Common myeloid progenitor, CD34-positive (primary cell): ENCODE measurements around the gene LRMDA.

Experiments used
- CTCF ChIA-PET: fragments of 350-600 bp; sonication (Branson Sonifier 250); formaldehyde crosslinking; loops from one replicate; lab custom pipeline; 2021; ENCODE audit warnings: antibody characterized with exemption; lab: Charles Lee
- POLR2A ChIA-PET: fragments of 350-600 bp; sonication (Branson Sonifier 250); formaldehyde crosslinking; loops from one replicate; lab custom pipeline; 2021; ENCODE audit warnings: antibody characterized with exemption; lab: Charles Lee
- DNase-seq, 3 donors: peaks; one replicate each; pipeline versions ENCODE4 v3.0.0 to v3.0.0-alpha.2; 2013
- H3K27ac ChIP-seq, 2 experiments: 1 replicate in 1 of 2; 2 replicates in 1 of 2; pipeline ENCODE4 v1.7.0; 2013; ENCODE audit warnings: inconsistent platforms in 2 of 2, low read length in 2 of 2, mild to moderate bottlenecking in 2 of 2, low read depth in 1 of 2, moderate library complexity in 1 of 2; ENCODE audit not compliant: severe bottlenecking in 2 of 2, insufficient read depth in 1 of 2, poor library complexity in 1 of 2
- H3K27me3 ChIP-seq, 5 experiments: replicated peaks in 2 of 5; 1 replicate in 3 of 5; 2 replicates in 2 of 5; pipeline versions ENCODE4 v1.6.1 to v1.7.0; 2013; ENCODE audit warnings: low read length in 4 of 5, mild to moderate bottlenecking in 2 of 5, moderate library complexity in 2 of 5, inconsistent platforms in 1 of 5; ENCODE audit not compliant: insufficient read depth in 5 of 5, control insufficient read depth in 4 of 5
- H3K36me3 ChIP-seq, 4 experiments: 1 replicate in 2 of 4; 2 replicates in 2 of 4; pipeline versions ENCODE4 v1.6.1 to v1.7.0; 2013; ENCODE audit warnings: low read length in 3 of 4, control low read depth in 1 of 4, mild to moderate bottlenecking in 1 of 4; ENCODE audit not compliant: control insufficient read depth in 4 of 4, insufficient read depth in 4 of 4
- H3K4me1 ChIP-seq, 4 experiments: 1 replicate in 3 of 4; 2 replicates in 1 of 4; pipeline versions ENCODE4 v1.6.1 to v1.7.1; 2013; ENCODE audit warnings: low read length in 3 of 4, mild to moderate bottlenecking in 3 of 4, control low read depth in 1 of 4, inconsistent platforms in 1 of 4, moderate library complexity in 1 of 4; ENCODE audit not compliant: control insufficient read depth in 4 of 4, insufficient read depth in 4 of 4; ENCODE audit errors: control extremely low read depth in 1 of 4
- H3K4me3 ChIP-seq, 7 experiments: 1 replicate in 4 of 7; 2 replicates in 3 of 7; pipeline versions ENCODE4 v1.5.1 to v1.7.0; 2013; ENCODE audit warnings: mild to moderate bottlenecking in 7 of 7, low read length in 6 of 7, moderate library complexity in 6 of 7, inconsistent platforms in 2 of 7, low read depth in 2 of 7, control low read depth in 1 of 7; ENCODE audit not compliant: insufficient read depth in 4 of 7, control insufficient read depth in 1 of 7; ENCODE audit errors: extremely low read depth in 1 of 7
- H3K9me3 ChIP-seq, 5 experiments: 1 replicate in 4 of 5; 2 replicates in 1 of 5; pipeline versions ENCODE4 v1.6.1 to v1.7.1; 2013; ENCODE audit warnings: low read length in 4 of 5, mild to moderate bottlenecking in 2 of 5, inconsistent platforms in 1 of 5, low read depth in 1 of 5, moderate library complexity in 1 of 5; ENCODE audit not compliant: control insufficient read depth in 4 of 5, insufficient read depth in 2 of 5; ENCODE audit errors: control extremely low read depth in 1 of 5
- WGBS: methylation state at CpG from one replicate; pipeline ENCODE4 v1.1.5; 2013; ENCODE audit not compliant: insufficient coverage; 5-methylcytosine and 5-hydroxymethylcytosine counted together

LRMDA gene

DNA sequence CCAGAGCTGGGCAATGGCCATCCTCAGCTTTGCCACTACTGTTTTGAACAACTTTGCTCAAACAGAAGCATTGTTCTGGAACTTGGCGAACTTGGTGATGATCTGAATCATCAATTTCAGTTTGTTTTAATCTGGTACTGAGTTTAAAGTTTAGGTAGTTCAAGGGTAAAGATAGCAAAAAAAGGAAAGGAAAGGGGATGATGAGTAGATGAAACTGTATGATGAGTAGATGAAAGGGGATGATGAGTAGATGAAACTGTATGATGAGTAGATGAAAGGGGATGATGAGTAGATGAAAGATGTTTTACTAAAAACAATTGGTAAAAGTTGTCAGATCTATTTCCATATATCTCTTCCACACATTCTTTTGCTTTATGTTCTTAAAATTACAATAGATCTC, 737.0 kb downstream of the LRMDA start:
- 83% methylated on average over 1 of the region's 1 CpG for WGBS
- DNase-seq, result no peak
- H3K27ac ChIP-seq, result no peak overlapping the region

DNA sequence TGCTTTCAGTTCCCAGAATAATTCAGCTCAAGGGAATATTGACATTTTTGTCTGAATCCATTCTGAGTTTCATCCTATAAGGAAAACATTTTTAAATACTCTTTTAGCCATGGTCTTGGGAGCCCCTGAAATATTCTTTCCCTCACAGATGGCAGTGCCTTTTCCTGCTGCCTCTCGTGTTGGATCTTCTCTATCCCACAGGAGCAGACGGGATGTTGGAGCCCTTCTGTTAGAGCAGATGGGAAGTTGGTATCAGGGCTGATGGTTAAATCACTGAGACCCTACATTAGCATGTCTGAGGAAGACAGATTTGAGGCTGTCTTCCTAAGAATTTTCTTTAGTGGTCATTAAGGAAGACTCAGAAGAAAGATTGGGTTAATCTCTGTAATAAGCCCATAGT, 737.8 kb downstream of the LRMDA start:
- no peak overlapping the region for H3K27ac ChIP-seq
- ChIA-PET CTCF (no interaction called here), POLR2A (no interaction called here)
- no peaks in the 10 kb centered on the region for H3K27me3 ChIP-seq
- no peak overlapping the region for H3K4me3 ChIP-seq
- peaks cover 0 to 5% (median 2%) of the 10 kb centered on the region in 4 experiments for H3K4me1 ChIP-seq
- 100% methylated on average over 2 of the region's 2 CpGs for whole genome bisulfite sequencing
- no peaks in the 10 kb centered on the region for H3K36me3 ChIP-seq
- DNase-seq, result no peak
- H3K9me3 ChIP-seq, result peaks cover 0 to 9% (median 0%) of the 10 kb centered on the region in 5 experiments

More for the DNA sequence above, 737.0 kb downstream of the LRMDA start:
- Histone ChIP-seq H3K9me3 (peaks cover 0 to 9% (median 0%) of the 10 kb centered on the region in 5 experiments), H3K4me1 (peaks cover 0 to 5% (median 2%) of the 10 kb centered on the region in 4 experiments), H3K27me3 (no peaks in the 10 kb centered on the region), H3K36me3 (no peaks in the 10 kb centered on the region), H3K4me3 (no peak overlapping the region)
- ChIA-PET POLR2A (interaction anchor here (0.9 kb wide), 1 partner anchor 13 kb away, joined by 4 read pairs; no protein-coding TSS in a partner anchor), CTCF (interaction anchor here (0.5 kb wide), 1 partner anchor 135 kb away, joined by 4 read pairs; no protein-coding TSS in a partner anchor)

DNA sequence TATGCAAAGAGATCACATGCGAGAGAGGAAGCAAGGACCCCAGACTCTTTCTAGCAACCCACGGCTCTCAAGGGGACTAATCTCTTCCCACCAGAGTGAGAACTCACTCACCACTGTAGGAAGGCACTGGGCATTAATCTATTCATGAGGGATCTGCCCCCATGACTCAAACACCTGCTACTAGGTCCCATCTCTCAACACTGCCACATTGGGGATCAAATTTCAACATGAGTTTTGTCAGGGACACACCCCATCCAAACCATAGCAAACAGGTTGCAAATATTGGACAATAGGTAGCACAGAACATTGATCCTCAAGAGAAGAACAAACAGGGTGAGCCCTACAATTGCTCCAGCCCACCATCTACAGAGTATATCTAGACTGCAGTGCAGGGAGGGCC, 740.6 kb downstream of the LRMDA start:
- POLR2A ChIA-PET, result no interaction called here
- no peak overlapping the region for H3K27ac ChIP-seq
- peaks cover 0 to 5% (median 2%) of the 10 kb centered on the region in 4 experiments for H3K4me1 ChIP-seq
- DNase-seq, result no peak
- no peaks in the 10 kb centered on the region for H3K27me3 ChIP-seq
- no peak overlapping the region for H3K4me3 ChIP-seq
- 100% methylated on average over 1 of the region's 2 CpGs for WGBS
- CTCF ChIA-PET, result no interaction called here
- no peaks in the 10 kb centered on the region for H3K9me3 ChIP-seq
- no peaks in the 10 kb centered on the region for H3K36me3 ChIP-seq

DNA sequence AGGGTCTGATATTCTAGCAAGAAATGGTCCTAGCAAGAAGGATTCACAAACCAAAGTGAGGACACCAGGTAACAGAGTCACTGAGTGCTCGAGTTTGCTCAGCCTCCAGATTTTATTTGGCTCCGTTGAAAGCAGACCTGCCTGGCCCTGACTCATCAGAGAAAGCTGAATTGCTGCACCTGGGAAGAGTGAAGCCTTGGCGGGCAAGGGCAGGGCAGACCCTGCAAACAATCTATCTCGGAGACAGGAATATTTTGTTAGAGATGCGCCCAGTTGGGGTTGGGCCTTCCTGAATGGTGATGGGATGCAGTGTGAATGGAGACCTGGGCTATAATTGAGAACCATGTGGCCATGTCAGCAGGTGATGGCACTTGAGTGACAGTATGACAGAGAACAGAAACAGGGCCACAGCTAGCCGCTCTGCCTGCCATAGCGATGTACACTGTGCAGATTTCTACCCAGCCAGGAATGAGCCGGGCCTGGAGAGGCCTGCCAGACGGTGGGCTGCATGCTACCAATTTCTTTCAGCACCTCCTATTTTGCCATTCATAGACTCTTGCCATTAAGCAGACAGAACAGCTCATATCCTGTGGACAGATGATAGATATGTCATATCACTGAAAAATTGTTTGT, 744.2 kb downstream of the LRMDA start:
- DNase-seq, result no peak
- Histone ChIP-seq H3K36me3 (no peaks in the 10 kb centered on the region), H3K27me3 (no peaks in the 10 kb centered on the region), H3K27ac (no peak overlapping the region), H3K4me3 (no peak overlapping the region), H3K9me3 (no peaks in the 10 kb centered on the region), H3K4me1 (no peaks in the 10 kb centered on the region)
- WGBS, result 87% methylated on average over 6 of the region's 9 CpGs
- ChIA-PET CTCF (no interaction called here), POLR2A (no interaction called here)

DNA sequence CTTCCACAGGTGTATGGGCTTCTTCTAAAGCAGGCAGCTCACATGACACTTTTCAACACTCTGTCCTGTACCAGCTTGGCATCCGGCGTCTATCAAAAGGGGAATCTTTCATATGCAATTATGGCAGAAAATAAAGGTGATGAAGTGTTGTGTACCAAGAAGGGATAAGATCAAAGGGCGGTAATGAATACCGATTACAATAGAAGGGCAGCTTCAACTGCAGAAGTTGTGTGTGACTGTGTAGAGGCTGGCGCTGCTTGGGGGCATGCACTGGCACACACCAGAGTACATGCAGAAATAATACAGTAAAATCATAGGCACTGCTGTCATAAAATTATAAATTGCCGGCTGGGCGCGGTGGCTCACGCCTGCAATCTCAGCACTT, 744.7 kb downstream of the LRMDA start:
- no peak for DNase-seq
- Histone ChIP-seq H3K36me3 (no peaks in the 10 kb centered on the region), H3K4me1 (no peaks in the 10 kb centered on the region), H3K4me3 (no peak overlapping the region), H3K27ac (no peak overlapping the region), H3K9me3 (no peaks in the 10 kb centered on the region), H3K27me3 (no peaks in the 10 kb centered on the region)
- WGBS, result 97% methylated on average over 4 of the region's 9 CpGs
- ChIA-PET CTCF (no interaction called here), POLR2A (no interaction called here)

DNA sequence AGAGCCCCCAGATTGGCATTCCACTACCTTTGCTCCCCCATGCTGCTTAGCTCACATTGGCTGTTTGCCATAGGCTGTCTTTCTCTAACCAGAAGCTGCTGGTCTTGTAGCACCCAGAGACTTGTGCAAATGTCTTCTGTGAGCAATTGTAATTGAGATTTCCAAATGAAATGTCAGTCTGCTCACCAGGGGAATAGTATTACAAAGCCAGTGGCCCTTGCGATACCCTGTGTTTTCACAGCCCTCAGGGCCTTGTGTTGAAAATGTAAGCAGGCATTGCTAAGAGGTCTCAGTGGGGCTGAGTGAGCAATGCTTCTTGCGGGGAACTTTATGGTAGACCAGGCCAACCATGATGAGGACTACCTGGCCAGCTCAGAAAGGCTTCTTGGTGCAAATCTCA, 746.5 kb downstream of the LRMDA start:
- H3K36me3 ChIP-seq, result no peaks in the 10 kb centered on the region
- no peaks in the 10 kb centered on the region for H3K27me3 ChIP-seq
- no peak overlapping the region for H3K27ac ChIP-seq
- no peak overlapping the region for H3K4me3 ChIP-seq
- ChIA-PET POLR2A (no interaction called here), CTCF (interaction anchor here (0.7 kb wide), 1 partner anchor 47 kb away, joined by 3 read pairs; no protein-coding TSS in a partner anchor)
- no peaks in the 10 kb centered on the region for H3K4me1 ChIP-seq
- DNase-seq, result no peak
- 100% methylated on average over 2 of the region's 2 CpGs for WGBS
- no peaks in the 10 kb centered on the region for H3K9me3 ChIP-seq

DNA sequence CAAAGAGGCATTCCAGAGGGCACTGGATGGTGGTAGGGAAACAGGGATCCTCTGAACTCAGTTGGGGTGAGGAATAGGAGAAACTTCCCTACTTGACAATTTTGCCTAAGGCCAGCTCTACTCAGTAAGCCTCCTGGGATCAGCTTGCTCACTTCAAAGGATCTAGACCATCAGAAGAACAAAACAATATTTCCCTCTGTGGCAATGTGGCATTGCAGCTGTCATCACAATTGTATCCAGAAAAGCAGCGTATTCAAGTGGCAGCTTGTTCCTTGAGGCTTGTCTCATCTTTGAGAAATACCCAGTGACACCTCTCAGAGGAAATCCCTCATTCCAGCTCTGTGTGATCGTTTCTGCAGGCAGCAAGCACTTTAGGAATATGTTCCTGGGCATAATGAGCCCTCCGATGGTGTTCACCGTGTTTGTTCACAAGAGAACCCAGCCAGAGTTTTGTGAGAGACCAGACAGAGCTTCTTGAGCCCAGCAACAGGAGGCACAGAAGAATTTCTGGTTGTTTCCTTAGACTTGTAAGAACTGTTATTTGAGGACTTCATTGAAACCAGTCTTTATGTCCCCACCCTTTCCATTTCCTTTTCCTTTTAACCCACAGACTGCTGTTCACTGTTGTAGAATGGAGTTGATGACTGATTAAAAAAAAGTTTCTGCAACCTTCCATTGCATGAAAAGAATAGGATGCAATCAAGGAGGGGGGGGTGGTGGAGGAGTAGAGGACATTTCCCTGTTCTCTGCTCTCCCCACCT, 747.3 kb downstream of the LRMDA start:
- POLR2A ChIA-PET, result no interaction called here
- CTCF ChIA-PET, result no interaction called here
- no peaks in the 10 kb centered on the region for H3K36me3 ChIP-seq
- no peaks in the 10 kb centered on the region for H3K27me3 ChIP-seq
- 94% methylated on average over 3 of the region's 4 CpGs for whole genome bisulfite sequencing
- H3K27ac ChIP-seq, result no peak overlapping the region
- H3K4me1 ChIP-seq, result no peaks in the 10 kb centered on the region
- H3K4me3 ChIP-seq, result no peak overlapping the region
- DNase-seq, result no peak
- no peaks in the 10 kb centered on the region for H3K9me3 ChIP-seq
